SK-N-SH (cell line): Measurements from ENCODE around the gene SSTR4.

Experiments used
- EP300 ChIP-seq, 2 experiments: IDR thresholded peaks; 2 replicates each; pipeline versions ENCODE4 v1.4.0 to v1.6.1; 2012; ENCODE audit warnings: borderline replicate concordance in 1 of 2, low read depth in 1 of 2, low read length in 1 of 2
- GATA2 ChIP-seq: sonication (generic); formaldehyde crosslinking; IDR thresholded peaks from 2 replicates; pipeline ENCODE4 v1.5.0; 2020; ENCODE audit warnings: mild to moderate bottlenecking, missing genetic modification reagents
- TAF1 ChIP-seq: IDR thresholded peaks from 2 replicates; pipeline ENCODE4 v1.6.1; 2012; ENCODE audit warnings: low read depth, mild to moderate bottlenecking, low read length, moderate library complexity, borderline replicate concordance
- TF ChIP-seq, protein P1 (sequence below): fragments of 200-600 bp; sonication (generic); IDR thresholded peaks from 2 replicates; pipeline ENCODE4 v1.6.1; 2017; ENCODE audit warnings: antibody characterized with exemption, mild to moderate bottlenecking, moderate library complexity

DNA sequence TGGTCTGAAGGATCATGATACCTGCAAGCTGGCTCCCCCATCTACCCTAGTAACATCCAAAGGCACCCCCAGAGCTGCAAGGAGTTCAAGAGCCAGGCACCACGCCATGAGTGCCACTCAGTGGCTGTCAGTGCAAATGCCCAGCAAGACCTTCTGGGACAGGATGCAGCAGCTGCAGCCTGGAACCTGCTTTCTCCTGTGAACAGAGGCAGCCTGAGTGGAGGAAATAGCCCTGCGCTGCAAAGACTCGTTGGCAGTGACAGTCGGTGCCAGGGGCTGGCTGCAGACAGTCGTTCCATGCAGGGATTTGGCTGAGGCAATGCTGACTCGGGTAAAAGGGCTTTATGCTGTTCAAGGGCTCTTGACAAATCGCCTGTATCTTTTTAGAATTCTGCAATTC is 15.7 kb upstream of the SSTR4 start:
- TF ChIP-seq, protein P1, sequence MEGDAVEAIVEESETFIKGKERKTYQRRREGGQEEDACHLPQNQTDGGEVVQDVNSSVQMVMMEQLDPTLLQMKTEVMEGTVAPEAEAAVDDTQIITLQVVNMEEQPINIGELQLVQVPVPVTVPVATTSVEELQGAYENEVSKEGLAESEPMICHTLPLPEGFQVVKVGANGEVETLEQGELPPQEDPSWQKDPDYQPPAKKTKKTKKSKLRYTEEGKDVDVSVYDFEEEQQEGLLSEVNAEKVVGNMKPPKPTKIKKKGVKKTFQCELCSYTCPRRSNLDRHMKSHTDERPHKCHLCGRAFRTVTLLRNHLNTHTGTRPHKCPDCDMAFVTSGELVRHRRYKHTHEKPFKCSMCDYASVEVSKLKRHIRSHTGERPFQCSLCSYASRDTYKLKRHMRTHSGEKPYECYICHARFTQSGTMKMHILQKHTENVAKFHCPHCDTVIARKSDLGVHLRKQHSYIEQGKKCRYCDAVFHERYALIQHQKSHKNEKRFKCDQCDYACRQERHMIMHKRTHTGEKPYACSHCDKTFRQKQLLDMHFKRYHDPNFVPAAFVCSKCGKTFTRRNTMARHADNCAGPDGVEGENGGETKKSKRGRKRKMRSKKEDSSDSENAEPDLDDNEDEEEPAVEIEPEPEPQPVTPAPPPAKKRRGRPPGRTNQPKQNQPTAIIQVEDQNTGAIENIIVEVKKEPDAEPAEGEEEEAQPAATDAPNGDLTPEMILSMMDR, result no peak
- TF ChIP-seq EP300 (IDR thresholded peaks at IDR 0.05; ENCODE audit: borderline replicate concordance in 1 of 2, low read depth in 1 of 2, low read length in 1 of 2) (no peak), GATA2 (no peak), TAF1 (no peak)
